ENCODE data around the gene UFSP1. TPM values are rescaled to one million over a fixed set of nuclear protein-coding genes. Genes with fewer than 3 reads are reported as not detected.
A peak's percentile ranks its signal among the peaks of the same experiment; 100 is the strongest.

UFSP1 gene
- total and polyA plus RNA-seq, 2 of the 13 experiments (the other 11 are each of a cell fraction or from before 2014, with no cell fraction given): 0.65 to 3.3 TPM

DNA sequence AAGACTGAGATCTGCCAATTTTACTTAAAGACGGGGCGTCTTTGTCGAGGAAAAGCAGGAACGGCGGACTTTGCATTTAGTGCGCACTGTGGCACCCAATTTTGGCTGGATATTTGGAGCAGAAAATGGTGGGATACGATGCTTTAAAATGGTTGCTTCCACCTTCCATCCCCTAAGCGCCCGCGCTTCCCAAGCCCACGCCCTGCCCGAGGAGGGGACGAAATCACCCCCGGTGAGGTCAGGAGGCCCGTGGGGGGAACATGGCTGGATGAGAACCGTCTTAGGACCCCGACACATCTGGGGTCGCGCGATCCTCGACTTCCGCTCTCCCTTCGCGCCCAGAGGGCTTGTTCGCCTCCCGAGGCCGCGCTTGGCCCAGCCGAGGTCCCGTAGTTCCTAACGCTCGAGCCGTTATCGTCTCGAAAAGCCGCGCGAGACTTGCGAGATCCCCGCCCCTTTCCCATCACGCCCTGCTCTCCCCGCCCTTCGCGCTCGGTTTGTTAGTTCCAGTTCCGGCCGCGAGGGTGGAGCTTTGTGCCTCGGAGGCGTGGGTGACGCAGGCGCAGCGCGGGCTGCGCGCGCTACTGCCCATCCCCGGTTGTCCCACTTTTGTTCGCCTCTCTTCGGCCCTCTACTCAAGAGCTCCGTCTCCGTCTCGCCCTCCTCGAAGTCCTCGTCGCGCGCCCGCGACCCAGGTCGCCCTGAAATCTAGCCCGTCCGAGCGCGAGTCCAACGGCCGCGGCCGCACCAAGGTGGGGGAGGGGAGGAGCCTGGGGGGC is 14.7 kb downstream of the UFSP1 start, which contains the start of gene SRRT (continued):
- TF ChIP-seq NCOR1 (IDR thresholded peaks at IDR 0.05; ENCODE audit: borderline replicate concordance, low read length) (no peak), ISL2 (CRISPR knock-in tag; IDR thresholded peaks at IDR 0.05) (peak; percentile 29; the same call in 1 of the 2 replicates), ZNF430 (CRISPR knock-in tag; IDR thresholded peaks at IDR 0.05) (peak; percentile 87; the same call in 1 of the 2 replicates), NCOA2 (CRISPR knock-in tag; IDR thresholded peaks at IDR 0.05) (peak; percentile 43; the same call in 1 of the 2 replicates), RFXANK (CRISPR knock-in tag; IDR thresholded peaks at IDR 0.05) (no peak), TMF1 (CRISPR knock-in tag; IDR thresholded peaks at IDR 0.05; ENCODE audit: low read depth) (peak; percentile 89), ZNF337 (CRISPR knock-in tag; IDR thresholded peaks at IDR 0.05; ENCODE audit: borderline replicate concordance, low read depth) (peak; percentile 50; the same call in 1 of the 2 replicates), ZNF724P (CRISPR knock-in tag; IDR thresholded peaks at IDR 0.05; ENCODE audit: borderline replicate concordance) (peak; percentile 76; the same call in 1 of the 2 replicates), SMC3 (IDR thresholded peaks at IDR 0.05; ENCODE audit: low read length) (no peak), NCOA1 (CRISPR knock-in tag; IDR thresholded peaks at IDR 0.05) (peak; percentile 88), TBX3 (IDR thresholded peaks at IDR 0.05; ENCODE audit: borderline replicate concordance) (no peak)
- TF ChIP-seq, protein P1, sequence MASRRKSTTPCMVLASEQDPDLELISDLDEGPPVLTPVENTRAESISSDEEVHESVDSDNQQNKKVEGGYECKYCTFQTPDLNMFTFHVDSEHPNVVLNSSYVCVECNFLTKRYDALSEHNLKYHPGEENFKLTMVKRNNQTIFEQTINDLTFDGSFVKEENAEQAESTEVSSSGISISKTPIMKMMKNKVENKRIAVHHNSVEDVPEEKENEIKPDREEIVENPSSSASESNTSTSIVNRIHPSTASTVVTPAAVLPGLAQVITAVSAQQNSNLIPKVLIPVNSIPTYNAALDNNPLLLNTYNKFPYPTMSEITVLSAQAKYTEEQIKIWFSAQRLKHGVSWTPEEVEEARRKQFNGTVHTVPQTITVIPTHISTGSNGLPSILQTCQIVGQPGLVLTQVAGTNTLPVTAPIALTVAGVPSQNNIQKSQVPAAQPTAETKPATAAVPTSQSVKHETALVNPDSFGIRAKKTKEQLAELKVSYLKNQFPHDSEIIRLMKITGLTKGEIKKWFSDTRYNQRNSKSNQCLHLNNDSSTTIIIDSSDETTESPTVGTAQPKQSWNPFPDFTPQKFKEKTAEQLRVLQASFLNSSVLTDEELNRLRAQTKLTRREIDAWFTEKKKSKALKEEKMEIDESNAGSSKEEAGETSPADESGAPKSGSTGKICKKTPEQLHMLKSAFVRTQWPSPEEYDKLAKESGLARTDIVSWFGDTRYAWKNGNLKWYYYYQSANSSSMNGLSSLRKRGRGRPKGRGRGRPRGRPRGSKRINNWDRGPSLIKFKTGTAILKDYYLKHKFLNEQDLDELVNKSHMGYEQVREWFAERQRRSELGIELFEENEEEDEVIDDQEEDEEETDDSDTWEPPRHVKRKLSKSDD (CRISPR knock-in tag; IDR thresholded peaks at IDR 0.05; ENCODE audit: low read depth): peak; percentile 82; the same call in 1 of the 2 replicates
- TF ChIP-seq, protein P2, sequence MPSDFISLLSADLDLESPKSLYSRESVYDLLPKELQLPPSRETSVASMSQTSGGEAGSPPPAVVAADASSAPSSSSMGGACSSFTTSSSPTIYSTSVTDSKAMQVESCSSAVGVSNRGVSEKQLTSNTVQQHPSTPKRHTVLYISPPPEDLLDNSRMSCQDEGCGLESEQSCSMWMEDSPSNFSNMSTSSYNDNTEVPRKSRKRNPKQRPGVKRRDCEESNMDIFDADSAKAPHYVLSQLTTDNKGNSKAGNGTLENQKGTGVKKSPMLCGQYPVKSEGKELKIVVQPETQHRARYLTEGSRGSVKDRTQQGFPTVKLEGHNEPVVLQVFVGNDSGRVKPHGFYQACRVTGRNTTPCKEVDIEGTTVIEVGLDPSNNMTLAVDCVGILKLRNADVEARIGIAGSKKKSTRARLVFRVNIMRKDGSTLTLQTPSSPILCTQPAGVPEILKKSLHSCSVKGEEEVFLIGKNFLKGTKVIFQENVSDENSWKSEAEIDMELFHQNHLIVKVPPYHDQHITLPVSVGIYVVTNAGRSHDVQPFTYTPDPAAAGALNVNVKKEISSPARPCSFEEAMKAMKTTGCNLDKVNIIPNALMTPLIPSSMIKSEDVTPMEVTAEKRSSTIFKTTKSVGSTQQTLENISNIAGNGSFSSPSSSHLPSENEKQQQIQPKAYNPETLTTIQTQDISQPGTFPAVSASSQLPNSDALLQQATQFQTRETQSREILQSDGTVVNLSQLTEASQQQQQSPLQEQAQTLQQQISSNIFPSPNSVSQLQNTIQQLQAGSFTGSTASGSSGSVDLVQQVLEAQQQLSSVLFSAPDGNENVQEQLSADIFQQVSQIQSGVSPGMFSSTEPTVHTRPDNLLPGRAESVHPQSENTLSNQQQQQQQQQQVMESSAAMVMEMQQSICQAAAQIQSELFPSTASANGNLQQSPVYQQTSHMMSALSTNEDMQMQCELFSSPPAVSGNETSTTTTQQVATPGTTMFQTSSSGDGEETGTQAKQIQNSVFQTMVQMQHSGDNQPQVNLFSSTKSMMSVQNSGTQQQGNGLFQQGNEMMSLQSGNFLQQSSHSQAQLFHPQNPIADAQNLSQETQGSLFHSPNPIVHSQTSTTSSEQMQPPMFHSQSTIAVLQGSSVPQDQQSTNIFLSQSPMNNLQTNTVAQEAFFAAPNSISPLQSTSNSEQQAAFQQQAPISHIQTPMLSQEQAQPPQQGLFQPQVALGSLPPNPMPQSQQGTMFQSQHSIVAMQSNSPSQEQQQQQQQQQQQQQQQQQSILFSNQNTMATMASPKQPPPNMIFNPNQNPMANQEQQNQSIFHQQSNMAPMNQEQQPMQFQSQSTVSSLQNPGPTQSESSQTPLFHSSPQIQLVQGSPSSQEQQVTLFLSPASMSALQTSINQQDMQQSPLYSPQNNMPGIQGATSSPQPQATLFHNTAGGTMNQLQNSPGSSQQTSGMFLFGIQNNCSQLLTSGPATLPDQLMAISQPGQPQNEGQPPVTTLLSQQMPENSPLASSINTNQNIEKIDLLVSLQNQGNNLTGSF (CRISPR knock-in tag; IDR thresholded peaks at IDR 0.05): 0 out of 2 replicates have a peak, but pooled peaks have one; percentile 12
- TF ChIP-seq, protein P3, sequence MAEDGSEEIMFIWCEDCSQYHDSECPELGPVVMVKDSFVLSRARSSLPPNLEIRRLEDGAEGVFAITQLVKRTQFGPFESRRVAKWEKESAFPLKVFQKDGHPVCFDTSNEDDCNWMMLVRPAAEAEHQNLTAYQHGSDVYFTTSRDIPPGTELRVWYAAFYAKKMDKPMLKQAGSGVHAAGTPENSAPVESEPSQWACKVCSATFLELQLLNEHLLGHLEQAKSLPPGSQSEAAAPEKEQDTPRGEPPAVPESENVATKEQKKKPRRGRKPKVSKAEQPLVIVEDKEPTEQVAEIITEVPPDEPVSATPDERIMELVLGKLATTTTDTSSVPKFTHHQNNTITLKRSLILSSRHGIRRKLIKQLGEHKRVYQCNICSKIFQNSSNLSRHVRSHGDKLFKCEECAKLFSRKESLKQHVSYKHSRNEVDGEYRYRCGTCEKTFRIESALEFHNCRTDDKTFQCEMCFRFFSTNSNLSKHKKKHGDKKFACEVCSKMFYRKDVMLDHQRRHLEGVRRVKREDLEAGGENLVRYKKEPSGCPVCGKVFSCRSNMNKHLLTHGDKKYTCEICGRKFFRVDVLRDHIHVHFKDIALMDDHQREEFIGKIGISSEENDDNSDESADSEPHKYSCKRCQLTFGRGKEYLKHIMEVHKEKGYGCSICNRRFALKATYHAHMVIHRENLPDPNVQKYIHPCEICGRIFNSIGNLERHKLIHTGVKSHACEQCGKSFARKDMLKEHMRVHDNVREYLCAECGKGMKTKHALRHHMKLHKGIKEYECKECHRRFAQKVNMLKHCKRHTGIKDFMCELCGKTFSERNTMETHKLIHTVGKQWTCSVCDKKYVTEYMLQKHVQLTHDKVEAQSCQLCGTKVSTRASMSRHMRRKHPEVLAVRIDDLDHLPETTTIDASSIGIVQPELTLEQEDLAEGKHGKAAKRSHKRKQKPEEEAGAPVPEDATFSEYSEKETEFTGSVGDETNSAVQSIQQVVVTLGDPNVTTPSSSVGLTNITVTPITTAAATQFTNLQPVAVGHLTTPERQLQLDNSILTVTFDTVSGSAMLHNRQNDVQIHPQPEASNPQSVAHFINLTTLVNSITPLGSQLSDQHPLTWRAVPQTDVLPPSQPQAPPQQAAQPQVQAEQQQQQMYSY (CRISPR knock-in tag; IDR thresholded peaks at IDR 0.05): no peak
- TF ChIP-seq, protein P4, sequence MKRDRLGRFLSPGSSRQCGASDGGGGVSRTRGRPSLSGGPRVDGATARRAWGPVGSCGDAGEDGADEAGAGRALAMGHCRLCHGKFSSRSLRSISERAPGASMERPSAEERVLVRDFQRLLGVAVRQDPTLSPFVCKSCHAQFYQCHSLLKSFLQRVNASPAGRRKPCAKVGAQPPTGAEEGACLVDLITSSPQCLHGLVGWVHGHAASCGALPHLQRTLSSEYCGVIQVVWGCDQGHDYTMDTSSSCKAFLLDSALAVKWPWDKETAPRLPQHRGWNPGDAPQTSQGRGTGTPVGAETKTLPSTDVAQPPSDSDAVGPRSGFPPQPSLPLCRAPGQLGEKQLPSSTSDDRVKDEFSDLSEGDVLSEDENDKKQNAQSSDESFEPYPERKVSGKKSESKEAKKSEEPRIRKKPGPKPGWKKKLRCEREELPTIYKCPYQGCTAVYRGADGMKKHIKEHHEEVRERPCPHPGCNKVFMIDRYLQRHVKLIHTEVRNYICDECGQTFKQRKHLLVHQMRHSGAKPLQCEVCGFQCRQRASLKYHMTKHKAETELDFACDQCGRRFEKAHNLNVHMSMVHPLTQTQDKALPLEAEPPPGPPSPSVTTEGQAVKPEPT (CRISPR knock-in tag; IDR thresholded peaks at IDR 0.05; ENCODE audit: low read depth): peak; percentile 71

All from HepG2 (cell line).